Memory B cell (primary cell): Measurements from ENCODE around the gene MT2A.
A peak's percentile ranks its signal among the peaks of the same experiment; 100 is the strongest.
"Not testable (repeated sequence)": the region's sequence is repeated elsewhere in the genome, so short reads cannot be mapped to it uniquely, and the experiment has no call there.

ENCODE experiments used
- ATAC-seq: fragments of 150-1000 bp; cut with Tn5 transposase; 2 replicates; pipeline ENCODE4 v1.10.0; 2021; ENCODE audit warnings: low read depth, mild to moderate bottlenecking, moderate library complexity
- DNase-seq, 2 donors: peaks; one replicate each; pipeline ENCODE4 v3.0.0; 2022; ENCODE audit warnings: low spot score in 2 of 2
- H3K27ac Mint-ChIP-seq: one replicate; pipeline ENCODE4 v1.8.0; 2022; ENCODE audit warnings: mild to moderate bottlenecking, moderate library complexity, mixed read lengths
- H3K27me3 Mint-ChIP-seq: one replicate; pipeline ENCODE4 v1.8.0; 2022; ENCODE audit warnings: mixed read lengths
- H3K36me3 Mint-ChIP-seq: one replicate; pipeline ENCODE4 v1.8.0; 2022; ENCODE audit warnings: mild to moderate bottlenecking, mixed read lengths
- H3K4me1 Mint-ChIP-seq: one replicate; pipeline ENCODE4 v1.8.0; 2022; ENCODE audit warnings: mixed read lengths
- H3K4me3 Mint-ChIP-seq: one replicate; pipeline ENCODE4 v1.8.0; 2022; ENCODE audit warnings: mild to moderate bottlenecking, moderate library complexity, mixed read lengths
- H3K9me3 Mint-ChIP-seq: one replicate; pipeline ENCODE4 v1.8.0; 2022; ENCODE audit warnings: mixed read lengths

MT2A gene

DNA sequence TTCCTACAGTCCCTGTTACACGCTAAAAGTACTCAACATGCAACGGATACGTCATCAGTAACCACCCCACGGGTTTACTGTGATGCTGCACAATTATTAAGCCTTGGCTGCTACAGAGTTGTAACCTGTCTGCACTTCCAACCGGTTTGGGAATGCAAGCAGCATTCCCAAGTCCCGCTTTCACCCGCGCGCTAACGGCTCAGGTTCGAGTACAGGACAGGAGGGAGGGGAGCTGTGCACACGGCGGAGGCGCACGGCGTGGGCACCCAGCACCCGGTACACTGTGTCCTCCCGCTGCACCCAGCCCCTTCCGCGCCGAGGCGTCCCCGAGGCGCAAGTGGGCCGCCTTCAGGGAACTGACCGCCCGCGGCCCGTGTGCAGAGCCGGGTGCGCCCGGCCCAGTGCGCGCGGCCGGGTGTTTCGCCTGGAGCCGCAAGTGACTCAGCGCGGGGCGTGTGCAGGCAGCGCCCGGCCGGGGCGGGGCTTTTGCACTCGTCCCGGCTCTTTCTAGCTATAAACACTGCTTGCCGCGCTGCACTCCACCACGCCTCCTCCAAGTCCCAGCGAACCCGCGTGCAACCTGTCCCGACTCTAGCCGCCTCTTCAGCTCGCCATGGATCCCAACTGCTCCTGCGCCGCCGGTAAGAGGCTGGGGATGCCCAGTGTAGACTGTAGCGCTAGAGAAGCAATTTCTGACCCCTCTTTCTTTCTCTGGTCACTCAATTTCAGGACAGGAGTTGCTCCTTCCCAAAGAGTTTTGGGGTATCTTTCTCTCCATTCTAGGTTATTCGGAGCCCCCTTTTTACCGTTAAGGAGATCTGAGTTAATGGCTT, at the start of gene MT2A:
Gene MT2A, plus strand, starts transcription at position 542 of the 833 bp plus-strand sequence. Its CDS starts 72 bp downstream, at position 614.
- H3K27me3 Mint-ChIP-seq = peaks cover 2% of the 10 kb centered on the region
- peaks cover 26% of the 10 kb centered on the region for H3K4me1 Mint-ChIP-seq
- H3K9me3 Mint-ChIP-seq = no peaks in the 10 kb centered on the region
- peak within 1 kb of the TSS; percentile 86 for H3K27ac Mint-ChIP-seq
- DNase-seq (peak; percentile 68 to 69), ATAC-seq (peak; percentile 79)
- H3K4me3 Mint-ChIP-seq = peak within 1 kb of the TSS; percentile 92
- H3K36me3 Mint-ChIP-seq = no peaks in the 10 kb centered on the region

DNA sequence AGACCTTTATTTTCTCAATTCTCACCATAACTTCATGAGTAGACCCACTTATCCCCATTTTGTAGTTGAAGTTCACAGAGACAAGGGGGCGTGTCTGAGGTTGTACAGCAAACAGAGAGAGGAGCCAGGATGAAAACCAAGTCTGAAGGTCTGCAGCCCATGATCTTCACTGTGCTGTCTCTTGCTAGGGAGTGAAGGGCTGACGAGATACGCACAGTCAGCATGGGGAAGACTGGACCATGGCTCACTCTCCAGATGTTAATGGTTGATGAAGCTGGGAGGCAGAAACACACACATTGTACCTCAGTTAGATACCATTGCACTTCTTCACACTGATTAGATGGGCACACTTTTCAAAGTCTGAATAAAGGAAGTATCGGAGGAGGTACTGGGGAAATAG, 49.3 kb upstream of the MT2A start:
- H3K27me3 Mint-ChIP-seq = peaks cover 16% of the 10 kb centered on the region
- H3K4me3 Mint-ChIP-seq = no peak overlapping the region
- no peaks in the 10 kb centered on the region for H3K4me1 Mint-ChIP-seq
- no peaks in the 10 kb centered on the region for H3K36me3 Mint-ChIP-seq
- ATAC-seq (no peak), DNase-seq (no peak)
- no peak overlapping the region for H3K27ac Mint-ChIP-seq
- no peaks in the 10 kb centered on the region for H3K9me3 Mint-ChIP-seq

DNA sequence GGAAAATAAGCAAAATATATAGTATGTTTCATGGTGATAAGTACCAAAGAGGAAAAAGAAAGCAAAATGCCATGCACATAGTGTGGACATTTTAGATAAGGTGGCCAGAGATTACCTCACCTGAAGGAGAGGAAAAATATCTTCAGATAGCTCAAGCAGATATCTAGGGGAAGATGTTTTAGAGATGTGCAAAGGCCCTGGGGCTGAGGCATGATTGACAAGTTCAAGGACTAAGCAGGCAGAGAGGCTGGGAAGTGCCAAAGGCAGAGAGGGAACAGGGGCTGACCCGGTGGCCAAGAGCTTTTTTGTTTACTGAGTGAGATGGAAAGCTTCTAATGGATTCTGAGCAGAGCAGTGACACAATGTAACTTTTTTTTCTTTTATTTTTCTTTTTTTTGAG, 47.9 kb upstream of the MT2A start:
- DNase-seq = no peak
- no peak for ATAC-seq
- peaks cover 13% of the 10 kb centered on the region for H3K27me3 Mint-ChIP-seq
- no peaks in the 10 kb centered on the region for H3K4me1 Mint-ChIP-seq
- H3K9me3 Mint-ChIP-seq = no peaks in the 10 kb centered on the region
- H3K36me3 Mint-ChIP-seq = no peaks in the 10 kb centered on the region
- no peak overlapping the region for H3K4me3 Mint-ChIP-seq
- no peak overlapping the region for H3K27ac Mint-ChIP-seq

DNA sequence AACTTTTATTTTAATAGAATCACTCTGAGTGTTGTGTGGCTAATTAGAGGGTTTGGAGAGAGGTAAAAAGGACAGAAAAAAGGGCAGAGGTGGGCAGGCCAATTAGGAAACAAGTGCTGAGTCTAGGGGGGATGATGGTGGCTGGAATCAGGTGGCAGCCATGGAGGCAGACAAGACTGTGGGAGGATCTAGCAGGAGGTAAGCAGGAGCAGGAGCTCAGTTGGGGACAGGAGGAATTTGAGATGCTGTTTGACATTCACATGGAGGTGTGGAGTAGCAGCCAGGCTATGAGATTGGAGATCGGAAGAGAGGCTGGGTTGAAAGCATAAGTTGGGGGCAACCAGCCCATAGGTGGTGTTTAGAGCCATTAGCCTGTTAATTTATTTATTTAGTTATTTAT, 47.3 kb upstream of the MT2A start:
- H3K27ac Mint-ChIP-seq = no peak overlapping the region
- no peaks in the 10 kb centered on the region for H3K9me3 Mint-ChIP-seq
- H3K4me1 Mint-ChIP-seq = no peaks in the 10 kb centered on the region
- DNase-seq (no peak), ATAC-seq (no peak)
- no peak overlapping the region for H3K4me3 Mint-ChIP-seq
- H3K36me3 Mint-ChIP-seq = no peaks in the 10 kb centered on the region
- H3K27me3 Mint-ChIP-seq = peaks cover 13% of the 10 kb centered on the region

DNA sequence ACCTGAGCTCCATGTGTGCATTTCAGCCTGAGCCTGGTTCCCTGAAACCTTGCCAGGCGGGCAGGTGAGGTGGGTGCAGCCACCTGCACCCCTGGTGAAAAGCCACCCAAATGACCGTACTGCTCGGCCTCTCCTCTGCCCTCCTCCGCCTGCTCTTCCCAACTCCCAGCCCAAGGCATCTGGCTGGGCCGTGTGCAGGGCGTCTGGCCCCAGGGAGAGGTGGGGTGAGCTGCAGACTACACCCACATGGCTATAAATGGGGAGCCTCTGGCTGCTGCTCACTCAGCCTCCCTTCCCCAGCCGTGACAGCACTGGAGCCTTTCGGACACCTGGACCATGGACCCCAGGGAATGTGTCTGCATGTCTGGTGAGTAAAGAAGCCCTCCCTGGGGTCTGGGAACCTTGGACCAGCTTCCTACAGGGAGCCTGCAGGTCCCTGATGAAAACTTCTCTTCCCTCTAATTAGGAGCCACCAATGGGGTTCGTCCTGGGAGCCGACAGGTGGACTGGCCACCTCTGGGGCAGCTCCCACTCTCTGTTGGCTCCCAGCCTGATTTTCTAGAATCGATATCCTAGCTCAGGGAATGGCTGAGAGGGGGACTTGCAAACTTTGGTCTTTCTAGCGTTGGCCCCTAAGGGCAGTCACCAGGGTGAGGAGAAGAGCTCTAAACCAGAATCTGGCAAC, 43.4 kb upstream of the MT2A start, which contains the start of gene MT4:
Gene MT4, plus strand, starts transcription at position 281 of the 685 bp plus-strand sequence. Its CDS starts 56 bp downstream, at position 337.
- Mint-ChIP-seq H3K36me3 (peaks cover 1% of the 10 kb centered on the region), H3K27me3 (peaks cover 11% of the 10 kb centered on the region), H3K4me1 (peaks cover 6% of the 10 kb centered on the region), H3K4me3 (no peak within 1 kb of the TSS), H3K9me3 (peaks cover 4% of the 10 kb centered on the region), H3K27ac (no peak within 1 kb of the TSS)
- no peak for DNase-seq
- no peak for ATAC-seq

DNA sequence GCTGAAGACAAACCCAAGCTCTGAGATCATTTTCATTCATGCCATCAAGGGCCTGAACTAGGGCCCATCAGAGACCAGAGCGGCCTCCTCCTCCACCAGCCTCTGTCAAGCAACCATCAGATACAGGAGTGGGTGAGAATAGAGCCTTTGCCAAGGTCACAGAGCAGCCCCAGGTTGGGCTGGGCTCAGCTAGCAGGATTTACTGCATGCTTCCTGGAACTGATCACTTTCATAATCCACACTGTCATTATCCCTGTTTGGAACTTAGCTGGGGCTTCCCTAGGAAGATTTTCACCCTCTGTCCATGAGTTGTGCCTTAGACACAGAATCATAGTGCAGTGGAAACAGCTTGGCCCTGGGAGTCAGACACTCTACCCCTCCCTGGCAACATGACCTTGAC, 38.4 kb upstream of the MT2A start:
- DNase-seq (no peak), ATAC-seq (no peak)
- Mint-ChIP-seq H3K9me3 (peaks cover 5% of the 10 kb centered on the region), H3K36me3 (peaks cover 1% of the 10 kb centered on the region), H3K27me3 (peaks cover 6% of the 10 kb centered on the region), H3K4me1 (peaks cover 6% of the 10 kb centered on the region), H3K27ac (no peak overlapping the region), H3K4me3 (no peak overlapping the region)

DNA sequence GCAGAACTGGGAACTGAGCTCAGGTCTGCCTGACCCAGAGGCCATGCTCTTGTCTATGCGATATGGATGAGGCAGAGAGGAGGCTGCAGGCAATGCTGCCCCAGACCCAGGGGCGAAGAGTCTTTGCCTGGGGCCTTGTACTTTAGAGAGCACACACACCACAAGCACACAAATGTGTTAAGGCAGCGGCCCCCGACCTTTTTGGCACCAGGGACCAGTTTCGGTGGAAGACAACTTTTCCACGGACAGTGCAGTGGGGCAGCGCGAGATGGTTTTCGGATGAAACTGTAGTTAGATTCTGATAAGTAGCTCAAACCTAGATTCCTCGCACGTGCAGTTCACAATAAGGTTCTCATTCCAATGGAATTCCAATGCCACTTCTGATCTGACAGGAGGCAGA, 36.9 kb upstream of the MT2A start:
- ATAC-seq = no peak
- Mint-ChIP-seq H3K27me3 (peaks cover 5% of the 10 kb centered on the region), H3K27ac (no peak overlapping the region), H3K4me3 (no peak overlapping the region), H3K4me1 (peaks cover 3% of the 10 kb centered on the region), H3K36me3 (peaks cover 3% of the 10 kb centered on the region), H3K9me3 (peaks cover 5% of the 10 kb centered on the region)
- DNase-seq = no peak

DNA sequence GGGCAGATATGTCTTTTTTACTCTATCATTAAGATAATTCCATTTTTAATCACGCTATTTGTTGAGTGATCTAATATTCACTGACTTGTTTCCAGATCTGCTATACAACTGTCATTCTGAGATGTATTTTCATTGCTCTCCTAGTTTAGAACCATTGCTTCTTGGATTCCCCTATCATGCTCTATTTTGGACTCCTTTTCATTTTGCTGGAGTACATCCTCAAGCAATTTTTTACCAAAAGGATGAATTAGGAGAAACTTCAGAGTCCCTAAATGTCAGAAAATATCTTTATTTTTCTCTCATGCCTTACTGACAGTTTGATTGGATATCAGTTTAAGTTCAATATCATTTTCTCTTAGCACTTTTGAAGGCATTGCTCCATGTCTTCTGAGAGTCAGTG, 33.8 kb upstream of the MT2A start:
- Mint-ChIP-seq H3K27me3 (peaks cover 2% of the 10 kb centered on the region), H3K36me3 (peaks cover 2% of the 10 kb centered on the region), H3K4me3 (no peak overlapping the region), H3K9me3 (peaks cover 5% of the 10 kb centered on the region), H3K4me1 (peaks cover 5% of the 10 kb centered on the region), H3K27ac (no peak overlapping the region)
- DNase-seq (no peak), ATAC-seq (no peak)

DNA sequence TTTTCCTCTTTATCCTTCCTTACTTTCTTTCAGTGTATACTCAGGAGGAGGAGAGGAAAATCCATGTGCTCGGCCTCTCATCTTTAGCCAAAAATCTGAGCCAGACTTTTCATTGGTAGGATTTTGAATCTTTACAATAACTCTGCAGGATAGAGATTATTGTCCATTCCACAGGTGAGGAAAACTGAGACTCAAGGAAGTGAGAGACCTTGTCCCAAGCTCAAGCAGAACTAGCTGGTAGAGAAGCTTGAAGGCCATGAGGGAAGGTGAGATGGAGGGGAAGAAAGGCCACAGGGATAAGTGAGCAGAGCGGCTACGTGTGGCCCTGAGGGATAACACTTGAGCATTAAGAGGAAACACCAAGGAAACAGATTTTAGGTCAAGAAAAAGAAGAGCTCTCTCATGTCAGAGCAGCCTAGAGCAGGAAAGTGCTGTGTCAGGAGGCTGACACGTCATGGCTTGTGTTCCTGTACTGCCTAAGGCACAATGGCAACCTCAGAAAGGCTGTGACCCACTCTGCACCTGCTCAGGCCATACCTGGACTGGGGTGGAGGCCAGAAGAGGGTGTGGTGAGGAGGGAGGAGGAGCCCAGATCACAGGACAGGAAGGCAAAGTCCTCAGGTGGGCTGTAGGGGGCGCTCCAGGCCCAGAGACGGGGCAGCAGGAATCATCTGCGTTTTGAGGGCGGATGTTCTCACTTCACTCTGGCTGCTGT, 31.6 kb upstream of the MT2A start:
- peaks cover 2% of the 10 kb centered on the region for H3K27me3 Mint-ChIP-seq
- peak; percentile 67 to 76 for DNase-seq
- peaks cover 2% of the 10 kb centered on the region for H3K36me3 Mint-ChIP-seq
- H3K4me3 Mint-ChIP-seq = no peak overlapping the region
- peaks cover 5% of the 10 kb centered on the region for H3K9me3 Mint-ChIP-seq
- ATAC-seq = peak; percentile 98
- peaks cover 5% of the 10 kb centered on the region for H3K4me1 Mint-ChIP-seq
- no peak overlapping the region for H3K27ac Mint-ChIP-seq

DNA sequence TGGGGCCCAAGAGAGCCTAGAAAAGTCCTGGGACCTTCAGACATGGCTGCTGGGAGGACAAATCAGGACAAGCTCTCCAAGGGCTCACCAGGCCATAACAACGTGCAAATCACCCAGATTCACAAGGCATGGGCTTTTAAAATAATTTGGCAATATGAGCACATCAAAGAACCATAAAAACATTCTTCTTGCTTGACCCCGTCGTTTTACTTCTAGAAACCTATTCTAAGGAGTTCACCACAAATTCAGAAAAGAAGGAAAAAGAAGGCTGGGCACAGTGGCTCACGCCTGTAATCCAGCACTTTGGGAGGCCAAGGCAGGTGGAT, 31.1 kb upstream of the MT2A start:
- H3K27me3 Mint-ChIP-seq = peaks cover 2% of the 10 kb centered on the region
- ATAC-seq = no peak
- DNase-seq = no peak
- no peak overlapping the region for H3K27ac Mint-ChIP-seq
- H3K4me1 Mint-ChIP-seq = peaks cover 5% of the 10 kb centered on the region
- H3K36me3 Mint-ChIP-seq = peaks cover 2% of the 10 kb centered on the region
- no peak overlapping the region for H3K4me3 Mint-ChIP-seq
- H3K9me3 Mint-ChIP-seq = peaks cover 5% of the 10 kb centered on the region

DNA sequence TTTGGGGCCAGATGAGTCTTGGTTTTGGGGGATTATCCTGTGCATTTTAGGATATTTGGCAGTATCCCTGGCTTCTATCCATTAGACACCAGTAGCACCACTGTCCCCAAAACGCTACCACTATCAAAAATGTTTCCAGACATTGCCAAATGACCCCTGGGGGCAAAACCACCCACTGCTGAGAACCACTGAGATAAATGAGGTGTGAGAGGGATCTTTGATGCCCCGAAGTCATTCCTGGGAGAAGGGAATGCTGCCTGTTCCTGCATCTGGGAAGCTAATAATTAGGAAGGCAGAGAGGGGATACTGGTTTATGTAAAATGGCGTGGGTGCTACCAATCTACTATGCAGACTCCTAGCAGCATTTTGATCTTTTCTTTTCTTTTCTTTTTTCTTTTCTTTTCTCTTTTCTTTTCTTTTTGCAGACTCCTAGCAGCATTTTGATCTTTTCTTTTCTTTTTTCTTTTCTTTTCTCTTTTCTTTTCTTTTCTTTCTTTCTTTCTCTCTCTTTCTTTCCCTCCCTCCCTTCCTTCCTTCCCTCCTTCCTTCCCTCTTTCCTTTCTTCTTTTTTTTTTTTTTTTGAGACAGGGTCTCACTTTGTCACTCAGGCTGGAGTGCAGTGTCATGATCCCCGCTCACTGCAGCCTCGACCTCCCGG, 27.9 kb upstream of the MT2A start:
- Mint-ChIP-seq H3K27ac (no peak overlapping the region), H3K9me3 (no peaks in the 10 kb centered on the region), H3K27me3 (peaks cover 6% of the 10 kb centered on the region), H3K4me3 (no peak overlapping the region), H3K36me3 (no peaks in the 10 kb centered on the region), H3K4me1 (peaks cover 5% of the 10 kb centered on the region)
- ATAC-seq = no peak
- no peak for DNase-seq

DNA sequence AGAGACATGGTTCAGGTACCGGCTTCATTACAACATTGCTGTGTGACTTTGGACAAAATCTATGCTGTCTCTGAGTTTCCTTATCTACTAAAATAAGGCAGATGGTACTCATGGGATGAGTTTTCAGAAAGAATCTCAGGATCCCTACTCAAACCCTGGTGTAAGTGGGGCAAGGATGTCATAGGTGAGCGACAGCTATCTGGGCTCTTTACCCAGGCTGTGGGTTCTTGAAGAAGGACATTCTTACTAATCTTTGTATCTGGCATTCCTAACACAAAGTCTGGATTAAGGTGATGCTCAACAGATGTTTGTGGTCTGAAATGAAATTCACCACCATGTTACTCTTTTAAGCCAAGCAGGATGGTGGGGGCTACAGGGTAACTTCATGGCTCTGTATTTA, 25.5 kb upstream of the MT2A start:
- H3K27me3 Mint-ChIP-seq = peaks cover 10% of the 10 kb centered on the region
- DNase-seq = not testable (repeated sequence)

DNA sequence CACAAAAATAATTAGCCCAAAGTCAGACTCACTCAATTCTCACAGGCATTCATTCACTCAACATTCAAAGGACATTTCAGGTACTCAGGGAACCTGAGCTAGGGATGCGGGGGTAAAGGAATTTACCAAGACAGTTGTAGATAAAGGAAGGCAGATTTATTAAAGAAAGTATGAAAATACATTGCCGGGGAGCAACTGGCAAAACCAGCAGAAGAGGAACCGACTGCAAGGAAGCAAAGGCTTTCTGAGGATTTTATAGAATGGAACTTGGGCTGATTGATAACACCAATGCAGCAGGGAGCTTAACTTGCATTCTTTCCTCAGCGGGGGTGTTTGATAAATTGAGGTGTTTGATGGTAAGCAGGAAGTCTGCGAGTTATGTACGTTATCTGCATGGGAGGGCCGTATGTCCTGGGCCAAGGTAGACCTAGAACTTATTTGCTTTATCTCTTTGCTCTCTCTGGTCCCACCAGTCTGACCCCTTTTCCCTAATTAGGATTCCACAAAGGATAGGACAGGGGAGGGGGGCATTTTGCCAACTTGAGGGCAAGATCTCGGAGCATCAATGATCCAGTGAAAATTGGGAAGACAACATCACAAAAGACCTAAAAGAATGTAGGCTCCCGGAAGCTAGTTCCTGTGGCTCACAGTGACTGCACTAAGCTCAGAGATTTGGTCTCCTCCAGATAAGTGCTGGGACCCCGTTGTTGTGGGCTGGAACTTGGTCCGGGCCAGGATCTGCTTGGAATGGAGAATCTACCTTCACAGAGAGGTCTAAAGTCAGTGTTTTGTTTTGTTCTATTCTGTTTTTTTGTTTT, 24.8 kb upstream of the MT2A start:
- H3K36me3 Mint-ChIP-seq = no peaks in the 10 kb centered on the region
- no peak for DNase-seq
- H3K4me3 Mint-ChIP-seq = no peak overlapping the region
- no peaks in the 10 kb centered on the region for H3K4me1 Mint-ChIP-seq
- H3K27ac Mint-ChIP-seq = no peak overlapping the region
- peaks cover 13% of the 10 kb centered on the region for H3K27me3 Mint-ChIP-seq
- H3K9me3 Mint-ChIP-seq = no peaks in the 10 kb centered on the region
- no peak for ATAC-seq

More for the DNA sequence above, 25.5 kb upstream of the MT2A start:
- H3K36me3 Mint-ChIP-seq, H3K4me3 Mint-ChIP-seq, ATAC-seq, H3K4me1 Mint-ChIP-seq, H3K9me3 Mint-ChIP-seq, H3K27ac Mint-ChIP-seq: not testable (repeated sequence)
